PFSK-1 (cell line): ENCODE data around the gene CHERP.

Experiments
- FOXP2 ChIP-seq: optimal IDR thresholded peaks from 2 replicates; pipeline ENCODE3; 2011; ENCODE audit warnings: borderline replicate concordance, control low read depth, inconsistent platforms; ENCODE audit not compliant: insufficient read depth; ENCODE audit errors: extremely low read length, extremely low read depth
- POLR2AphosphoS5 ChIP-seq: IDR thresholded peaks from 2 replicates; pipeline ENCODE4 v1.6.1; 2012; ENCODE audit warnings: low read depth, mild to moderate bottlenecking, control low read depth, low read length, moderate library complexity
- REST ChIP-seq, 2 experiments: IDR thresholded peaks; 2 replicates each; pipeline versions ENCODE4 v1.6.1 to v1.8.0; 2011 to 2012; ENCODE audit warnings: low read depth in 2 of 2, low read length in 2 of 2, control low read depth in 1 of 2, inconsistent platforms in 1 of 2, mild to moderate bottlenecking in 1 of 2, moderate library complexity in 1 of 2; ENCODE audit not compliant: insufficient read depth in 1 of 2
- SIN3A ChIP-seq: IDR thresholded peaks from 2 replicates; pipeline ENCODE4 v1.6.1; 2012; ENCODE audit warnings: mild to moderate bottlenecking, low read length, moderate library complexity, borderline replicate concordance; ENCODE audit not compliant: insufficient read depth
- TAF1 ChIP-seq: IDR thresholded peaks from 2 replicates; pipeline ENCODE4 v1.6.1; 2012; ENCODE audit warnings: low read length, control low read depth, borderline replicate concordance; ENCODE audit not compliant: insufficient read depth

CHERP gene

GRCh38 chr19:16497042-16497441, 45.2 kb downstream of the CHERP start:
- TF ChIP-seq FOXP2 (no peak), SIN3A (no peak), REST (IDR thresholded peaks at IDR 0.05; ENCODE audit: insufficient read depth in 1 of 2, low read depth in 2 of 2, low read length in 2 of 2) (no peak), TAF1 (no peak), POLR2AphosphoS5 (no peak)

DNA sequence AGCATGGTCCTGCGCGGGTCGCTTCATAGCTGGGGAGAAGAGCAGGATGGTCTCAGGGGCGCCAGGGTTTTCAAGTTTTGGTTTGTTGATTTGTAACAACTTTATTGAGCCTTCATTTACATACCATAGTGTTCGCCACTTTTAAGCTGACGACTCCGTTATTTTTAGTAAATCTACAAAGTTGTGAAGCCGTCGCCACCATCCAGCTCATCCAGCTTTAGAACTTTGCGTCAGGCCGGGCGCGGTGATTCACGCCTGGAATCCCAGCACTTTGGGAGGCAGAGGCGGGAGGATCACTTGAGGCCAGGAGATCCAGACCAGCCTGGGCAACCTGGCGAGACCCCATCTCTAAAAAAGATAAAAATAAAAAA, 45.6 kb downstream of the CHERP start:
- TF ChIP-seq FOXP2 (no peak), POLR2AphosphoS5 (no peak), REST (IDR thresholded peaks at IDR 0.05; ENCODE audit: insufficient read depth in 1 of 2, low read depth in 2 of 2, low read length in 2 of 2) (no peak), TAF1 (no peak), SIN3A (no peak)

- TF ChIP-seq FOXP2: peak; percentile 31
- no peak for TF ChIP-seq REST (IDR thresholded peaks at IDR 0.05; ENCODE audit: insufficient read depth in 1 of 2, low read depth in 2 of 2, low read length in 2 of 2)
- peak; percentile 16; the same call in 1 of the 2 replicates for TF ChIP-seq TAF1
- TF ChIP-seq SIN3A: peak; percentile 73; the same call in 1 of the 2 replicates
- TF ChIP-seq POLR2AphosphoS5: peak; percentile 60; the same call in 1 of the 2 replicates
Observed at GRCh38 chr19:16495982-16496612, 46.1 kb downstream of the CHERP start, which contains the start of the genes C19orf44 and CALR3. Gene C19orf44 (plus strand): TSS chr19:16496394. CDS start chr19:16500793, 4,399 bp downstream. Gene CALR3 (minus strand): TSS chr19:16496167. CDS start chr19:16496129, 38 bp downstream.

DNA sequence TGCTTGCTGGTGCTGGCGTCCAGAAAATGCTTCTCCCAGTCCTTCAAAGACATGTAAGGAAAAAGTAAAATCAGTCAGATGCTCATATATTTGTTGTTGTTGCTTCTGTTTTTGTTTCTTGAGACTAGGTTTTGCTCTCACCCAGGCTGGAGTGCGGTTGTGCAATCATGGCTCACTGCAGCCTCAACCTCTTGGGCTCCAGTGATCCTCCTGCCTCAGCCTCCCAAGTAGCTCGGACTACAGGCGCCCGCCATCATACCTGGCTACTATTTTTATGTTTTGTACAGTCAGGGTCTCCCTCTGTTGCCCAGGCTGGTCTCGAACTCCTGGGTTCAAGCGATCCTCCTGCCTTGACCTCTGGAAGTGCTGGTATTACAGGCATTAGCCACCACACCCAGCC, 59.5 kb downstream of the CHERP start:
- no peak for TF ChIP-seq TAF1
- no peak for TF ChIP-seq SIN3A
- no peak for TF ChIP-seq REST (IDR thresholded peaks at IDR 0.05; ENCODE audit: insufficient read depth in 1 of 2, low read depth in 2 of 2, low read length in 2 of 2)

DNA sequence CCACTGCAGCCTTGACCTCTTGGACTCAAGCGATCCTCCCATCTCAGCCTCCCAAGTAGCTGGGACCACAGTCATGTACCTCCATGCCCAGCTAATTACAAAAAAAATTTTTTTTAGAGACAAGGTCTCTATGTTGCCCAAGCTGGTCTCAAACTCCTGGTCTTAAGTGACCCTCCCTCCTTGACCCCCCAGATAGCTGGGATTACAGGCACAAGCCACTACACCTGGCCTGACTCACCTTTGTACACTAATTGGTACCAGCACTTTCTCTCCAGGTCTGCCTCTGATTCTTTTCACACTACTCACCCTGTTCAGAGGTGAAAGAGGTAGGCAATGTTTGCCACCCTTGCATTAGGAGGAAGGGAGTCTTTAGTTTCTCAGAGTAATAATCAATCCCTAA, 64.9 kb downstream of the CHERP start:
- TF ChIP-seq REST (IDR thresholded peaks at IDR 0.05; ENCODE audit: insufficient read depth in 1 of 2, low read depth in 2 of 2, low read length in 2 of 2): no peak
- TF ChIP-seq POLR2AphosphoS5: no peak
- TF ChIP-seq SIN3A: no peak
- no peak for TF ChIP-seq TAF1
- TF ChIP-seq FOXP2: no peak
